Neural progenitor cell (in vitro differentiated cells): ENCODE measurements around the gene BABAM1. TPM values are rescaled to one million over a fixed set of nuclear protein-coding genes. Genes with fewer than 3 reads are reported as not detected.

Experiments used
- DNase-seq: peaks from one replicate; pipeline ENCODE4 v3.0.0-alpha.2; 2016; ENCODE audit warnings: low spot score
- H2AFZ ChIP-seq: fragments of 200-600 bp; sonication (generic); replicated peaks from 2 replicates; pipeline ENCODE4 v1.6.1; 2016; ENCODE audit warnings: antibody characterized with exemption
- H3F3A ChIP-seq: fragments of 200-600 bp; sonication (generic); 2 replicates; pipeline ENCODE4 v1.6.1; 2016; ENCODE audit warnings: antibody characterized with exemption, low read depth
- H3K27ac ChIP-seq: fragments of 200-600 bp; sonication (generic); 2 replicates; pipeline ENCODE4 v1.5.1; 2016; ENCODE audit warnings: mild to moderate bottlenecking
- H3K27me3 ChIP-seq: fragments of 200-600 bp; sonication (generic); 2 replicates; pipeline ENCODE4 v1.6.1; 2016; ENCODE audit warnings: mild to moderate bottlenecking, moderate library complexity
- H3K36me3 ChIP-seq: fragments of 200-600 bp; sonication (generic); 2 replicates; pipeline ENCODE4 v1.5.1; 2016
- H3K4me1 ChIP-seq: fragments of 200-600 bp; sonication (generic); 2 replicates; pipeline ENCODE4 v1.6.1; 2016; ENCODE audit warnings: mixed run types
- H3K4me2 ChIP-seq: fragments of 200-600 bp; sonication (generic); 2 replicates; pipeline ENCODE4 v1.6.1; 2016
- H3K4me3 ChIP-seq: fragments of 200-600 bp; sonication (generic); 2 replicates; pipeline ENCODE4 v1.5.1; 2016
- H3K79me2 ChIP-seq: fragments of 200-600 bp; sonication (generic); 2 replicates; pipeline ENCODE4 v1.6.1; 2016; ENCODE audit warnings: low read depth
- H3K9ac ChIP-seq: fragments of 200-600 bp; sonication (generic); 2 replicates; pipeline ENCODE4 v1.6.1; 2016
- H3K9me3 ChIP-seq: fragments of 200-600 bp; sonication (generic); 2 replicates; pipeline ENCODE4 v1.5.1; 2016; ENCODE audit warnings: low read depth
- H4K20me1 ChIP-seq: fragments of 200-600 bp; sonication (generic); 2 replicates; pipeline ENCODE4 v1.6.1; 2016; ENCODE audit warnings: low read depth
- H3K27ac Mint-ChIP-seq: 3 replicates; pipeline ENCODE4 v1.8.0; 2021; ENCODE audit warnings: mixed read lengths
- H3K27me3 Mint-ChIP-seq: 2 replicates; pipeline ENCODE4 v1.8.0; 2022; ENCODE audit warnings: low read depth, mild to moderate bottlenecking, inconsistent platforms, moderate library complexity, mixed read lengths; ENCODE audit not compliant: insufficient read depth
- H3K36me3 Mint-ChIP-seq: 3 replicates; pipeline ENCODE4 v1.8.0; 2021; ENCODE audit warnings: mixed read lengths
- H3K4me1 Mint-ChIP-seq: 3 replicates; pipeline ENCODE4 v1.8.0; 2021; ENCODE audit warnings: mixed read lengths
- H3K4me3 Mint-ChIP-seq: 3 replicates; pipeline ENCODE4 v1.8.0; 2021; ENCODE audit warnings: mild to moderate bottlenecking, moderate library complexity, mixed read lengths
- H3K9me3 Mint-ChIP-seq: 3 replicates; pipeline ENCODE4 v1.8.0; 2020; ENCODE audit warnings: mixed read lengths
- CTCF ChIP-seq: fragments of 200-600 bp; sonication (generic); IDR thresholded peaks from 2 replicates; pipeline ENCODE4 v1.5.1; 2017; ENCODE audit warnings: antibody characterized with exemption, mild to moderate bottlenecking
- EZH2 ChIP-seq: fragments of 200-600 bp; sonication (generic); IDR thresholded peaks from 2 replicates; pipeline ENCODE4 v1.6.1; 2017; ENCODE audit warnings: antibody characterized with exemption, mild to moderate bottlenecking, moderate library complexity
- EZH2phosphoT487 ChIP-seq: fragments of 200-600 bp; sonication (generic); IDR thresholded peaks from 2 replicates; pipeline ENCODE4 v1.6.1; 2017; ENCODE audit warnings: antibody characterized with exemption
- total RNA-seq: library from RNA; depleted of rRNA; stranded (reverse); fragments of >200 nt; gene quantifications from 2 replicates; pipeline ENCODE4 v1.2.3, GENCODE V29; 2015; ENCODE audit warnings: low replicate concordance

BABAM1 gene
- total RNA-seq, 1 donor from 2014 or later: 89.8 TPM

GRCh38 chr19:17309965-17310461 is 42.8 kb downstream of the BABAM1 start:
- Mint-ChIP-seq H3K4me1 (peaks cover 26% of the 10 kb centered on the region), H3K27me3 (peaks cover 7% of the 10 kb centered on the region), H3K4me3 (peak overlapping the region; percentile 96), H3K27ac (no peak overlapping the region), H3K9me3 (no peaks in the 10 kb centered on the region), H3K36me3 (no peaks in the 10 kb centered on the region)
- Histone ChIP-seq H4K20me1 (peaks cover 21% of the 10 kb centered on the region), H3K4me1 (peaks cover 7% of the 10 kb centered on the region), H3K79me2 (peaks cover 46% of the 10 kb centered on the region), H3K4me2 (peak overlapping the region; percentile 78), H3K9ac (peak overlapping the region; percentile 54), H2AFZ (no peak overlapping the region), H3K27ac (no peak overlapping the region), H3K9me3 (no peaks in the 10 kb centered on the region), H3K4me3 (peak overlapping the region; percentile 93), H3F3A (peaks cover 37% of the 10 kb centered on the region), H3K27me3 (no peaks in the 10 kb centered on the region), H3K36me3 (no peaks in the 10 kb centered on the region)
- no peak for TF ChIP-seq EZH2
- TF ChIP-seq CTCF: no peak
- TF ChIP-seq EZH2phosphoT487: no peak
- DNase-seq: no peak

- H3K79me2 ChIP-seq: peaks cover 44% of the 10 kb centered on the region
- H3F3A ChIP-seq: peaks cover 23% of the 10 kb centered on the region
- H3K9me3 ChIP-seq: no peaks in the 10 kb centered on the region
- Mint-ChIP-seq H3K4me1 (peaks cover 21% of the 10 kb centered on the region), H3K36me3 (peaks cover 9% of the 10 kb centered on the region), H3K4me3 (peak overlapping the region; percentile 96), H3K9me3 (no peaks in the 10 kb centered on the region), H3K27ac (no peak overlapping the region), H3K27me3 (peaks cover 4% of the 10 kb centered on the region)
- no peak overlapping the region for H2AFZ ChIP-seq
- H3K9ac ChIP-seq: no peak overlapping the region
- H3K4me2 ChIP-seq: no peak overlapping the region
- H3K4me3 ChIP-seq: no peak overlapping the region
- H3K27me3 ChIP-seq: no peaks in the 10 kb centered on the region
- H3K4me1 ChIP-seq: peaks cover 7% of the 10 kb centered on the region
- H3K36me3 ChIP-seq: no peaks in the 10 kb centered on the region
- peaks cover 21% of the 10 kb centered on the region for H4K20me1 ChIP-seq
- DNase-seq: no peak
- no peak overlapping the region for H3K27ac ChIP-seq
- TF ChIP-seq EZH2phosphoT487: no peak
- TF ChIP-seq CTCF: no peak
- no peak for TF ChIP-seq EZH2
Measured at GRCh38 chr19:17311455-17312188, 44.4 kb downstream of the BABAM1 start.

- Histone ChIP-seq H3K27me3 (no peaks in the 10 kb centered on the region), H3F3A (peaks cover 21% of the 10 kb centered on the region), H3K4me3 (no peak overlapping the region), H3K9me3 (no peaks in the 10 kb centered on the region), H3K4me1 (peaks cover 7% of the 10 kb centered on the region), H3K79me2 (peaks cover 36% of the 10 kb centered on the region), H2AFZ (no peak overlapping the region), H3K4me2 (no peak overlapping the region), H3K9ac (no peak overlapping the region), H4K20me1 (peaks cover 21% of the 10 kb centered on the region), H3K36me3 (no peaks in the 10 kb centered on the region), H3K27ac (no peak overlapping the region)
- peaks cover 4% of the 10 kb centered on the region for H3K27me3 Mint-ChIP-seq
- no peak overlapping the region for H3K4me3 Mint-ChIP-seq
- no peak for DNase-seq
- no peak for TF ChIP-seq EZH2phosphoT487
- peaks cover 9% of the 10 kb centered on the region for H3K36me3 Mint-ChIP-seq
- no peaks in the 10 kb centered on the region for H3K9me3 Mint-ChIP-seq
- no peak overlapping the region for H3K27ac Mint-ChIP-seq
- peaks cover 21% of the 10 kb centered on the region for H3K4me1 Mint-ChIP-seq
Measured at GRCh38 chr19:17312189-17313113, 45.2 kb downstream of the BABAM1 start.
